D721Med (cell line): ENCODE measurements around the gene AUTS2.

Source experiments
- DNase-seq: peaks from one replicate; pipeline ENCODE4 v3.0.0; 2011; ENCODE audit warnings: low spot score; ENCODE audit not compliant: insufficient read length
- FAIRE-seq: peaks from 2 replicates; lab custom pipeline; 2011; peaks lifted over from hg19 to GRCh38; lab: Jason Lieb, UNC
- TF ChIP-seq, protein P1 (sequence below): IDR thresholded peaks from 2 replicates; pipeline ENCODE4 v1.5.1; 2012; ENCODE audit warnings: mild to moderate bottlenecking, control low read depth; ENCODE audit not compliant: insufficient read depth; ENCODE audit errors: missing control alignments

The AUTS2 gene

DNA sequence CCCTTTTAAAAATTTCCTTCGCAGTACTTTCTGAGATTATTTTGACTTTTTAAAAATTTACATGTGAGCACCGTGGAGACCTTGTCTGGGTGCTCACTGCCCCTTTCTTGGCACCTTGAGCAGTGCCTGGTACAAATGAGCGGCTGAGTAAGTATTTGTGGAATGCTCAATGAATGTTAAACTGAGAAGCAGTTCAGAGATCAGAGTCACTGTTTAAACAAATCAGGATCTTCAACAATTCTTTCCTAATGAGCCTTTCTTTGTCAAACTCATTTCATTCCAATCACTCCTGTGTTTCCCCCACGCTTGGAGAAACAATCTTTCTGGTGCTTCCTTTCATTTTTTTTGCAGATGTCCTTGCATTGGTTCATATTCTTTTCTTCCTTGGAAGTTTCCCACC is 922.3 kb downstream of the AUTS2 start:
- no peak for FAIRE-seq
- TF ChIP-seq, protein P1, sequence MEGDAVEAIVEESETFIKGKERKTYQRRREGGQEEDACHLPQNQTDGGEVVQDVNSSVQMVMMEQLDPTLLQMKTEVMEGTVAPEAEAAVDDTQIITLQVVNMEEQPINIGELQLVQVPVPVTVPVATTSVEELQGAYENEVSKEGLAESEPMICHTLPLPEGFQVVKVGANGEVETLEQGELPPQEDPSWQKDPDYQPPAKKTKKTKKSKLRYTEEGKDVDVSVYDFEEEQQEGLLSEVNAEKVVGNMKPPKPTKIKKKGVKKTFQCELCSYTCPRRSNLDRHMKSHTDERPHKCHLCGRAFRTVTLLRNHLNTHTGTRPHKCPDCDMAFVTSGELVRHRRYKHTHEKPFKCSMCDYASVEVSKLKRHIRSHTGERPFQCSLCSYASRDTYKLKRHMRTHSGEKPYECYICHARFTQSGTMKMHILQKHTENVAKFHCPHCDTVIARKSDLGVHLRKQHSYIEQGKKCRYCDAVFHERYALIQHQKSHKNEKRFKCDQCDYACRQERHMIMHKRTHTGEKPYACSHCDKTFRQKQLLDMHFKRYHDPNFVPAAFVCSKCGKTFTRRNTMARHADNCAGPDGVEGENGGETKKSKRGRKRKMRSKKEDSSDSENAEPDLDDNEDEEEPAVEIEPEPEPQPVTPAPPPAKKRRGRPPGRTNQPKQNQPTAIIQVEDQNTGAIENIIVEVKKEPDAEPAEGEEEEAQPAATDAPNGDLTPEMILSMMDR, result no peak
- no peak for DNase-seq

GRCh38 chr7:70523249-70523988 is 925.1 kb downstream of the AUTS2 start:
- FAIRE-seq, result no peak
- TF ChIP-seq, protein P1, result no peak

GRCh38 chr7:70523989-70524351 is 925.7 kb downstream of the AUTS2 start:
- FAIRE-seq (no peak), DNase-seq (no peak)
- TF ChIP-seq, protein P1, result no peak

More at GRCh38 chr7:70523249-70523988, 925.1 kb downstream of the AUTS2 start:
- DNase-seq, result no peak

- TF ChIP-seq, protein P1, result no peak
- no peak for FAIRE-seq
- no peak for DNase-seq
Measured at GRCh38 chr7:70525991-70526390, 927.7 kb downstream of the AUTS2 start.

DNA sequence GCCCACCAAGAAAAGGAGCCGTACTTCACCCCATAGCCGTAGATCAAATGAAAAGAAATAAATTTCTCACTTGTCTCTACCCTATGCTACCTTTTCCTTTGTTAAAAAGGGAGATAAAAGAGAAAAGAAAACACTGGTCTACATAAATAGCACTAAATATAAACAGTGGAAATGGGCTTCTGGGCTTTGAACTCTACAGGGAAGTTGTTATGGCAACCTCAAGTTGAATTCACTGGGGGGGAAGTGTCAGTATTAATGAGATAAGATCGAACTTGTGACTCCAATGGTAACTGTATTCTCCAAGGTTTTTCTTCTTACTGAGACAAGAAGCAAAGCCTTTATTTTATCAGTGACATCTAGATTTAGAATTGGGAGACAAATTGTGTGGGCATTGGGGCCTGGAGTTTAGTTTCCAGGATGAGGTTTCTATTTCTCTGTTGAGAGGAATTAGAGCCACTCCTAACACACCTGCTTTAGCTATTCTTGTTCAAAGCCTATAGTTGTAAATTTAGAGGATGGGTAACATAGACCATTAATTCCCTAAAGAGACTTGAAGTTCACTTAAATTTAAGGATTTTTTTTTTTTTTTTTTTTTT is 929.3 kb downstream of the AUTS2 start:
- FAIRE-seq (no peak), DNase-seq (no peak)
- TF ChIP-seq, protein P1, result no peak

DNA sequence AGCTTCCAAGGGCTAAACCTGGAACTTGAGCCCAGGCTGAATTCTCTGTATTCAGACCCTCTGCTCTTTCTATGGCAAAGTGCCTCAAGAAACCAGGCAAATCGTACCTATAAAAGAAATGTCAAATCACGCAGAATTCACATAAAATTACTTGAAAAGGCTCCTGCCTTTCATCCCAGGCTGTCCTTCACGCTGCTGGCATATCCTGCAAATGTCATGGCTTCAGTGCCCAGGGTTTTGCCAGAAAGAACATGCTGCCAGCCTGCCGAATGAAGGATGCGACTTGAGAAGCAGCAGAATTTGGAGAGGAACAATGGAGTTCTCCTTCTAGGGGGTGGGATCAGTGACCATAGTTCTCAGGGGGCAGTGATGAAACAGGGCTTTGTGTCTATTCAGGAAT is 931.2 kb downstream of the AUTS2 start:
- no peak for FAIRE-seq

More for the DNA sequence above, 931.2 kb downstream of the AUTS2 start:
- no peak for DNase-seq
- TF ChIP-seq, protein P1, result no peak
